Muscle of arm (tissue), 12 donors: ENCODE results near the gene ZBTB16. TPM values are rescaled to one million over a fixed set of nuclear protein-coding genes. Genes with fewer than 3 reads are reported as not detected.

ENCODE experiments used
- DNase-seq: peaks from one replicate; pipeline ENCODE4 v3.0.0-alpha.2; 2013
- polyA plus RNA-seq, 12 donors: library from polyadenylated mRNA; unstranded; fragments of 120-200 nt; gene quantifications; one replicate each; pipeline ENCODE4 v1.2.1, GENCODE V29; 2013; ENCODE audit not compliant: insufficient read length in 12 of 12

ZBTB16 gene
- polyA plus RNA-seq, 12 donors, result 2.6 to 12.5 (median 6.8) TPM; not detected in 1

DNA sequence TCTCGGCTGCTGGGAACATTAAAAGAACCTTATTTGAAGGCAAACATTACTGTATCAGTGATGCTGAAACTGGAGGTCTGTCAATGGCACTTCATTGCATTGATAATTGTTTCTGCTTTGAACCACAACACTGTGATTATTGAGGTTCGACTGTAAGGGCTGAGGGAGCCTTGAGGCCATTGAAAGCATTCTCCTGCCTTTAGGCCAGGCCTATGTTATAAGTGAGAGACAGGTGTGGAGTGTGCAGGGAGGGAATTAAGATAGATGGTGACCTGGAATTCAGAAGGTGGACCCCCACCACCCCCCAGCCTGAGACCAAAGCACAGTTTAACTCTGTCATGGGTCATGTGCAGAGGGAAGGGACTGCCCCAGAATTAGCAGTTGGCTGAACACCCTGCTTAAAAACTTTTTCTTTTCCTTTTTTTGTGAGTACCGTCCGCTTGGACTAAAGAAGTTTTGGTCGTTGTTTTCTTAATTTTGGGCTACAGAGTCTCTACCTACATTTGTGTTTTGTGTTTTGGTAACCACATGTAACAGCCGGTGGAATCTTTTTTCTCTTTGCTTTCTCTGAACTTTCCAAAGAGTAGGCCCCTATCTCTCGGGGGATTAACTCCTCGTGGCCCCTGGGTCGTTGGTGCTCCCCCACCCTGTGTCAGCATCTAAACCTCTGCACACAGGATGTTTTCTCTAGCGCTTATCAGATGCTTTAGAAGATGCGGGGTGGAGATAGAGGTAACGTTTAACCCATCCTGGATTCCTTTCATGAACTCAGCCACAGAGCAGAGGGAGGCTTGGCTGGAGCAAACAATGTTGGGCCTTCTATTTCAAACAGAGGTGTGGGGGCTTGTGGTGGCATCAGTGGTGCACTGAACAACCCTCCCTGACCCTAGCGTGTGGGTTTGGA, 43.7 kb downstream of the ZBTB16 start:
- no peak for DNase-seq

GRCh38 chr11:114105611-114106010, 46.1 kb downstream of the ZBTB16 start:
- no peak for DNase-seq

GRCh38 chr11:114106047-114106446, 46.5 kb downstream of the ZBTB16 start:
- DNase-seq, result no peak

GRCh38 chr11:114106986-114107385, 47.5 kb downstream of the ZBTB16 start:
- DNase-seq, result no peak

DNA sequence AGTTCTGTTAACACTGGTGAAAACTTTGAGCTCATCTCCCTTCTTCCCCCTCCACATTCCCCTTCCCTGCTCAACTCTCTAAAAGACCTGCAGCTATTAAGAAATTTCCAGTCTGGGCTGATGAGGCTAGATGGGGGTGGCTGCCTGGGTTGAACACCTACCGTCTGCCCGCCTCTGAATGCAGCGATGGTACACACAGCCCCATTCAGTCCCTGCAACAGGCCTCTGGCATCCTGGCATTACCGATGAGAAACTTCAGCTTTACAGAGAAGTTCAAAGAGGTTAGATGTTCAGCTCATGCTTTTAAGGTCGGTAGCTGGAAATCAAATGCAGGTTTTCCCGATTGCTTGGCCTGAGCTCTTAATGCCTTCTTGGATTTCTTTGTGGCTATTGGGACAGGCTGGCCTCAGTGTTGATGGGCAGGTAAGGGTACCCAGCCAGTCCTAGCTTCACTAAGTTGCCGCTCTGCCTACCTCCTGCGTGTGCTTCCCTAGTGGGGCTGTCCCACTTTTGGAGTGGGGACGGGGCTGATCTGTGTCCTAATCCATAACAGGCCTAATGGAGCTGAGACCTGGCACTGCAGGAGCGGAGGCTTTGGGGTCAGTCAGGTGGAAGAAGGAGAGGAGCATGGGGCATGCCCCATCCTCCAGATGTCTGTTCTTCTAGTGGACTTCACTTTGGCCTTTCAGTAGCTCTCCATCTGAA, 49.1 kb downstream of the ZBTB16 start:
- no peak for DNase-seq

GRCh38 chr11:114109206-114110090, 49.9 kb downstream of the ZBTB16 start:
- DNase-seq, result no peak

- DNase-seq, result no peak
Observed at GRCh38 chr11:114110123-114110522, 50.6 kb downstream of the ZBTB16 start.

DNA sequence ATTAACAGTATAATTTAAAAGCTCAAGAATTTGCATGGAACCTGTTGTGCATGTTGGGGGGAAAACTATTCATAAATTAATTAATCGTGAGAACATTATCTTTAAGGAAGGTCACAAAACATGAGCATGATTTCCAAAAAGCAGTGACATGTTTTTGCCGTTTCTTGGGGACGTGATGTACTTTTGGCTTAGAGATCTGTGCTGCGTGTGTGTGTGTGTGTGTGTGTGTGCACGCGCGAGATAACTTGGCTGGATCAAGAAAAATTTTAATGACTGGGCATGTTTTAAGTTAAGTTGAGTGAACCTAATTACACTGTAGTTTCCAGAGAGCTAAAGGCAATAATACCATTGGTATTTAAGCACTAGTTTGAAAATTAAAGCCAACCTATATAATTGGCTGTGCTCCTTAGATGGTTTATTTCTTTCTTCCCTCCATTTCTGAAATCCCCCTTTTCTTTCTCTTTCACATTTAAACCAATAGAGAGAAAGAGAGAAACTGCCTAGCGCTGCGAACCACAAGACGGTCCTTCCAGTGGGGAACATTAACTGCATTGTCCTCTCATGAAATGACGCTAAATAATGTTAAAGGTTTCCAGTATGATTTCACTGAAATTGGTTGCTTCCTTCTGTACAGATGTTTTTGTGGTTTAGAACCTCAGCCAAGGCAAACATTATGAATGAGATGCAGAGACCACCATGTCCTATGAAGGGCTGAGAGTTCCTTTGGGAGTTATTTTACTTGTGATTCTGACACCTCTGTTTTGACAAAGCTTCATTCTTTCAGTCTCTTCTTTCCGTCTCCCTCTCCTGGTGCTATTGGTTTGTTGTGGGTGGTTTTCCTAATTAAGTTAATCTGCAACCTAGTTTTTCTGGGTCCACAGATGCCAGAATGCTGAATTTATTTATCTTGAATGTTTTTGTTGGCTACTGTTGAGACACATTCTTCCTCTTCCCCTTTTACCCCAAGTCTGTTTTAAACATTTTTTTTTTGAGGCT, 51.7 kb downstream of the ZBTB16 start:
- DNase-seq, result peak; percentile 32

- DNase-seq, result no peak
Observed at GRCh38 chr11:114115451-114115928, 56.0 kb downstream of the ZBTB16 start.

DNA sequence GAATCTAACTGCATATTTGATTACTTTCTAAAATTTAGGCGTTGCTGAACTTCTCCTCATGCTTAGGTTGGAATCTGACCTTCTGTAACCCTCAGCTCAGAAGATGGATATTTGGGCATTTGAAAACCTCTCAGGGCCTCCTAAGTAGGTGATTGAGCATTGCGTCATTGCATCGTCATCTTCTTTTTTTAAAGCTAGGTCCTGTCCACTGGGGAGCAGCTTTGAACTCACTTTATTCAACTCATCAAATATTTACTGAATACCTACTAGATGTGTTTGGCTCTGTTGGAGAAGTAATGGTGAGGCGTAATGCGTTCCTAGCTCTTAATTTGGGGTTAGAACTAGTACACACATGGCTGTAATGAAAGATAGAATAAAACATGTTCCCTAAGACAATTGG, 56.8 kb downstream of the ZBTB16 start:
- no peak for DNase-seq

GRCh38 chr11:114116800-114117199, 57.3 kb downstream of the ZBTB16 start:
- no peak for DNase-seq

GRCh38 chr11:114120606-114121005, 61.1 kb downstream of the ZBTB16 start:
- DNase-seq, result no peak

- DNase-seq, result no peak
Observed at GRCh38 chr11:114121138-114121537, 61.6 kb downstream of the ZBTB16 start.

DNA sequence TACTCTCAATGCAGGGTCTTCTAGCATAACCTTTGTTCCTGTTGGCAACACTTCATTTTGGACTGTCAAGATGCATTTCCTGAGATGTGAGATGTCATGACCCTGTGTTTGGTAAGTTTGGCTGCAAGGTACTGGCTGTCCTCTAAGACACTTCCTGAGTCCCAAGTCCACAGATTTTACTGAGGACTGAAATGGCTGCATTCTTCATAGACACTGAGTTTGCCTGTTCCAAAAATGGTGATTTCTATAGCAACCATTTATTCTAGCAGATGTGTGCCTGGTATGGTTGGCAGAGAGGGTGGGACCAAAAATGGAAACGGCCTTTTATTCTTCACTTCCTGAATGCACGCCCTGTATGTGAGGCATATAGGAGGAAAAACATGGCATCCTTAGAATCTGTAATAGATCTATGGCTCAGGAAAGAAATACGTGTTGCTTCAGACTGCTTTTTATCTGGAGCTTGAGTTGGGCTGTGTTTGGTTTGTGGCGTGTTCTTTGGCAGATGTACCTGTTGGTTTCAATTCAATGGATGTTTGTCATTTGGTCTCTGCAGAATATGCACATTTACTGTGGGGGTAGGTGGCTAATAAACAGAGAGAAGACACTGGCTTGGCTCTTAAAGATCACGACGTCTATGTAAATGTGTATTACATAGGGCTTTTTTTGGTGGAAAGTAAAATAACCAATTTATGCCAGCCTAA, 62.4 kb downstream of the ZBTB16 start:
- no peak for DNase-seq

GRCh38 chr11:114122686-114123085, 63.2 kb downstream of the ZBTB16 start:
- DNase-seq, result no peak

DNA sequence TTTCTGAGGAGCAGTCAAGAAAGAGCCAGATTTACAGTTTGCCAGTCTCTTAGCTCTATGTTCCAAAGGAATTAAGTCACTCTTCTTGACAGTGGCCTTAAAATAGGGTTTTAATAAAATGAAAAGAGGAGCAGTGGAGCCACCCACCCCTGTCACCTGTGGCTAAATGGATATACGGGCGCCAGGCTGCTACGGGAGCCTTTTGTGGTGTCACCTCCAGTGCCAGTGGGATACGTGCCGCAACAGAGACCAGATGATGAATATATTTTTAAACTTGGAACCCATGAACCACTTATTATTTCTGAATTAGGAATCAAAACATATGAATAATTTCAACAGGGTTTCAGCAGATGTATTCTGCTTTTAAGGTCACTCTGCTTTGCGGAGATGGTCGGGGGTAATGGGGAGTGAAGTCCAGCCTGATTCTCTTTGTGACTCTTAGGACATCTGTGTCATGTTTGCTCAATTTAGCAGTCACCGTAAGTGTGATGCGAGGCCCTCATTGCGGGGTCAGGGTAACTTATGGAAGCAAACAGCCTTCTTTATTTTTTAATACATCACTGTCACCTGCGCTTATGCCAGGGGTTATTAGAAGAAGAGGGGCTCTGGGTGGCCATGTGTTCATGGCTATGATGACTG, 64.3 kb downstream of the ZBTB16 start:
- DNase-seq, result no peak

DNA sequence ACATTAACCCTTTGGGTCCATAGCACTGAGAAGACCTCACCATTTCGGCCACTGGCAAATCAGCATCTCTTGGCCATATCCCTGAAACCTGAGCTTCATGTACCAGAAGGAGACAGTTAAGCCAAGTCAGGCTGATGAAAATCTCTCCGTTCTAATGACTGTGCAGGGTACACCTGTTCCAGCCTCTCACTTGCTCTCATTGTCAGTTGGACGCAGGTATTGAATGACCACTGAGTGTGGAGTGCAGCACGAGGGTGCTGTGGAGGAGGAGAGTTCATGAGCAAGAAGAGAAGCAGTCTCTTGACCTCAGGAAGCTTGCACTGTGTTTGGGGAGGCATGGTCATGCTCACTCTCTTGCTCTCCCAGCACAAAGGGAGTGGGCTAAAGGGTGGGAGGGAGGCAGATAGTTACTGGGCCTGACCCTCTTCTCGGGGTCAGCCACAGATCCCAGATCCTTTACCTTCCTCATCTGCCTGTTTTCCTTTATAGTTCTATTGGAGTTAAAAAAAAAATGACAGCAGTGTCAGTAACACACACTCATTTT, 65.2 kb downstream of the ZBTB16 start:
- no peak for DNase-seq

GRCh38 chr11:114125531-114125930, 66.0 kb downstream of the ZBTB16 start:
- no peak for DNase-seq

DNA sequence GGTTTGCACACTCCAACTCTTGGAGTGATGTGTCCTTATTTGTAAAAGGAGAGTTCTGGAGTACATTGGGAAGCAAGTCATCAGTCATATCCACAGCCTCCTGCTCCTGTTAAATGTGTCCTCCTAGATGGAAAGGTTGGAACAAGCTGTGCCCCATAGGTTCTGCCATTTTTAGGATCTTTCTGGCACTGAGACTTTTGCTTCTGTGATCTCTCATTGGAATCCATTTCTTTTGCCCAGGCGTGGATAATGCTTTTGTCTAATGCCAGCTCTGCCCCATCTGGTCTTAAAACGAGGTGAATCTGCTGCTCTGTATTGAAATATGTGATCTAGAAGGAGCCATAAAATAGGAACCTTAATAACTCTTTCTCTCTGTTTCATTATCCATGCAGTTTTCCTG, 66.4 kb downstream of the ZBTB16 start:
- DNase-seq, result no peak
